GM21515 (cell line): Measurements from ENCODE around the gene UCKL1.

Experiments
- ATAC-seq: cut with Tn5 transposase; IDR thresholded peaks from one replicate; pipeline ENCODE4 v1.9.1; 2021; ENCODE audit not compliant: unreplicated experiment

UCKL1 gene

GRCh38 chr20:63892402-63892801 is 63.8 kb downstream of the UCKL1 start:
- ATAC-seq = no peak

DNA sequence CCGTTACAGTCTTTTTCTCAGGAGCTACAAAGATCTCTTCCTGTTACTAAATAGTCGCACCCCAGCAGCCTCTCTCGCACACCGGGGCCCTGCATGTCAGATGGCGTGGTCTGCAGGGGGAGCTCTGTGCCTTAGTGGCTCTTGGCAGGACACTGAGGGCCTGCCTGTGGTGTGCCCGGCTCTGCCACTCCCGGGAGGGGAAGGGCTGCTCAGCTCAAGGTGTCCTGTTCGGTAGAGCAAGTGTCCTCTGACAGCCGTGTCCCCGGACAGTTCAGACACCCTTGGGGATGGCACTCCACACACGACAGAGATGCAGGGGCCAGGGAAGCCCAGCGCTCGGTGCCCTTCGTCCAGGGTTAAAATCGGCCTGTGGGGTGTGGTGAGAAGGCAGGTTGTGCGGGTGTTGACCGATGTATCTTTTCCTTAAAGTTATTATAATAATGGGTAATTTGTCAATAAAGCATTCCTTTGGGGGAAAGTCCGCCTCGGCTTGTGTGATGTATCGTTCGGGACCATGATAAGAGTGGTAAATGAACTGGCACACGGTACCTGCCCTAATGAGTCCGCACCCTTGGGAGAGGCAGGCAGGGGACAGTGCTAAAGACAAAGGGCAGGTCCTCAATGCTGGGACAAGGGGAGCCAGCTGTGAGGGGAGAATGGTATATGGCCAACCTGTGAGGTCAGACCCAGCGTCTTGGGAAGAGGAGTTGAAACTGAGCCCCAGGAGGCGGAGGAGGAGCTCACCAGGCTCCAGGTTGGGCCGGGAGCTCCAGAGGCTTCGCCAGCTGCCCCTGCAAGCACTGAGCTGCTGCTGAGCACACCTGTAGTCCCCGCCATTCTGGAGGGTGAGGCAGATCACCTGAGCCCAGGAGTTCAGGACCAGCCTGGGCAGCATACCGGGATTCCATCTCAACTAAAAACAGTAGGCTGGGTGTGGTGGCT is 64.9 kb downstream of the UCKL1 start:
- no peak for ATAC-seq

DNA sequence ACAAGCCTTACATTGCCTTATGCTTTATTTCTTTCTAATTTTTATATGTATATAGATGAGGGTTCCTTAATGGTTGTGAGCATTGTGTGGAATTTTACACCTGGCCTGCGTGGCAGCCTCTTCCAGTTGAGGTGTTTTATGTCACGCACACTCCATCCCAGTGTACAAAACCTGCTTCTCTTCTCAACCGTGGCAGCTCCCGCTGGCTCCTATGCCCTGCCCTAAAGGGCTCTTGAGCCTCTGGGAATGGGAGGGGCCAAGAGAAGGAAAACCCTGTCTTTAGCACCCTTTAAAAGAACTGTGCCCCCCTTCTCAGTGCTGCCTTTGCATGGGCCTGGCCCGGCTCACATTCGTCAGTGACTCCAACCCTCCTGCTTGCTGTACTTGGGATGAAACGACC is 65.6 kb downstream of the UCKL1 start:
- ATAC-seq = no peak

- ATAC-seq = no peak
Observed at GRCh38 chr20:63890201-63890576, 66.0 kb downstream of the UCKL1 start.
